Nephron (organoid): ENCODE data around the gene FBXL16.

Source experiments
- H3K27ac Mint-ChIP-seq, 3 experiments: 2 replicates each; pipeline ENCODE4 v1.8.0; 2020; ENCODE audit warnings: mixed read lengths in 3 of 3, mild to moderate bottlenecking in 2 of 3, moderate library complexity in 1 of 3
- H3K27me3 Mint-ChIP-seq: 2 replicates; pipeline ENCODE4 v1.8.0; 2021; ENCODE audit warnings: low read depth, mild to moderate bottlenecking, moderate library complexity, mixed read lengths
- H3K36me3 Mint-ChIP-seq: 2 replicates; pipeline ENCODE4 v1.8.0; 2020; ENCODE audit warnings: low read depth, mixed read lengths
- H3K4me1 Mint-ChIP-seq: 2 replicates; pipeline ENCODE4 v1.8.0; 2020; ENCODE audit warnings: mixed read lengths
- H3K4me3 Mint-ChIP-seq, 3 experiments: 2 replicates each; pipeline ENCODE4 v1.8.0; 2020; ENCODE audit warnings: mild to moderate bottlenecking in 3 of 3, mixed read lengths in 3 of 3, moderate library complexity in 2 of 3
- H3K9me3 Mint-ChIP-seq: 2 replicates; pipeline ENCODE4 v1.8.0; 2020; ENCODE audit warnings: mixed read lengths
- CTCF ChIP-seq, 3 experiments: fragments of 200-600 bp; sonication (generic); IDR thresholded peaks; one replicate each; pipeline ENCODE4 v1.5.0; 2021; ENCODE audit warnings: antibody characterized with exemption in 3 of 3; ENCODE audit not compliant: unreplicated experiment in 3 of 3

The FBXL16 gene

GRCh38 chr16:643050-643368 lies 62.6 kb downstream of the FBXL16 start:
- H3K27ac Mint-ChIP-seq: peak overlapping the region in 1 of 3 experiments; percentile 51
- no peaks in the 10 kb centered on the region for H3K4me1 Mint-ChIP-seq
- H3K9me3 Mint-ChIP-seq: no peaks in the 10 kb centered on the region
- peaks cover 14% of the 10 kb centered on the region for H3K27me3 Mint-ChIP-seq
- TF ChIP-seq CTCF (IDR thresholded peaks at IDR 0.05; ENCODE audit: unreplicated experiment in 3 of 3): no peak
- peak overlapping the region; percentile 76 to 80 (median 78) for H3K4me3 Mint-ChIP-seq
- no peaks in the 10 kb centered on the region for H3K36me3 Mint-ChIP-seq
